SU-DHL-6 (cell line): Measurements from ENCODE around the gene MIEF1.
A peak's percentile ranks its signal among the peaks of the same experiment; 100 is the strongest.

Source experiments
- H2AFZ ChIP-seq: fragments of 200-600 bp; sonication (generic); 2 replicates; pipeline ENCODE4 v1.6.1; 2014; ENCODE audit warnings: low read depth, mild to moderate bottlenecking, moderate library complexity, mixed read lengths, antibody characterized with exemption, low read length; ENCODE audit not compliant: severe bottlenecking
- H3F3A ChIP-seq: fragments of 200-600 bp; shearing (Covaris generic); 2 replicates; pipeline ENCODE4 v1.6.0; 2016; ENCODE audit warnings: antibody characterized with exemption, mild to moderate bottlenecking; ENCODE audit not compliant: insufficient read depth
- H3K27ac ChIP-seq: fragments of 200-600 bp; sonication (generic); 2 replicates; pipeline ENCODE4 v1.5.1; 2016; ENCODE audit warnings: low read depth, mild to moderate bottlenecking, low read length, moderate library complexity, mixed read lengths
- H3K27me3 ChIP-seq: fragments of 200-600 bp; sonication (generic), shearing (Covaris generic); 2 replicates; pipeline ENCODE4 v1.6.0; 2014; ENCODE audit warnings: mild to moderate bottlenecking, low read length
- H3K36me3 ChIP-seq: fragments of 200-600 bp; sonication (generic); 2 replicates; pipeline ENCODE4 v1.6.1; 2014; ENCODE audit warnings: mild to moderate bottlenecking, low read length, mixed read lengths
- H3K4me2 ChIP-seq: fragments of 300-600, 200-600 bp; shearing (Covaris generic), sonication (generic); 2 replicates; pipeline ENCODE4 v1.6.0; 2014; ENCODE audit warnings: low read length, low read depth, mild to moderate bottlenecking; ENCODE audit not compliant: poor library complexity, severe bottlenecking
- H3K4me3 ChIP-seq: fragments of 200-600 bp; sonication (generic); 2 replicates; pipeline ENCODE4 v1.5.1; 2014; ENCODE audit warnings: antibody characterized with exemption, low read length, mild to moderate bottlenecking, mixed read lengths; ENCODE audit not compliant: insufficient read depth, poor library complexity, severe bottlenecking
- H3K79me2 ChIP-seq: fragments of 200-600 bp; sonication (generic); 2 replicates; pipeline ENCODE4 v1.6.1; 2014; ENCODE audit warnings: mild to moderate bottlenecking, low read length, moderate library complexity; ENCODE audit not compliant: insufficient read depth
- H3K9ac ChIP-seq: fragments of 200-600 bp; sonication (generic); 2 replicates; pipeline ENCODE4 v1.7.0; 2014; ENCODE audit warnings: mild to moderate bottlenecking, low read length
- H3K9me2 ChIP-seq: fragments of 200-600 bp; sonication (generic); replicated peaks from 2 replicates; pipeline ENCODE4 v1.6.1; 2014; ENCODE audit warnings: low read length; ENCODE audit not compliant: insufficient read depth
- H3K9me3 ChIP-seq: fragments of 200-600 bp; sonication (generic); 2 replicates; pipeline ENCODE4 v1.6.1; 2014; ENCODE audit warnings: low read length, mixed read lengths; ENCODE audit not compliant: insufficient read depth
- H4K20me1 ChIP-seq: fragments of 200-600 bp; sonication (generic); 2 replicates; pipeline ENCODE4 v1.6.1; 2014; ENCODE audit warnings: low read depth, mild to moderate bottlenecking, antibody characterized with exemption, low read length, moderate library complexity, mixed read lengths
- EZH2phosphoT487 ChIP-seq: fragments of 200-600 bp; sonication (generic), shearing (Covaris generic); conservative IDR thresholded peaks from 2 replicates; pipeline ENCODE4 v1.6.1; 2018; ENCODE audit warnings: mild to moderate bottlenecking, antibody characterized with exemption, low read length, moderate library complexity, mixed read lengths
- TF ChIP-seq, protein P1 (sequence below): fragments of 200-600 bp; sonication (generic); IDR thresholded peaks from one replicate; pipeline ENCODE4 v1.5.1; 2017; ENCODE audit warnings: antibody characterized with exemption, mild to moderate bottlenecking, low read length, moderate library complexity; ENCODE audit not compliant: insufficient read depth, poor library complexity, severe bottlenecking

MIEF1 gene

GRCh38 chr22:39515266-39516050, 13.4 kb downstream of the MIEF1 start:
- H3K27me3 ChIP-seq = no peaks in the 10 kb centered on the region
- peaks cover 13% of the 10 kb centered on the region; the same call in 1 of the 2 replicates for H3K36me3 ChIP-seq
- H3K9me2 ChIP-seq = no peaks in the 10 kb centered on the region
- no peak for TF ChIP-seq EZH2phosphoT487
- TF ChIP-seq, protein P1, sequence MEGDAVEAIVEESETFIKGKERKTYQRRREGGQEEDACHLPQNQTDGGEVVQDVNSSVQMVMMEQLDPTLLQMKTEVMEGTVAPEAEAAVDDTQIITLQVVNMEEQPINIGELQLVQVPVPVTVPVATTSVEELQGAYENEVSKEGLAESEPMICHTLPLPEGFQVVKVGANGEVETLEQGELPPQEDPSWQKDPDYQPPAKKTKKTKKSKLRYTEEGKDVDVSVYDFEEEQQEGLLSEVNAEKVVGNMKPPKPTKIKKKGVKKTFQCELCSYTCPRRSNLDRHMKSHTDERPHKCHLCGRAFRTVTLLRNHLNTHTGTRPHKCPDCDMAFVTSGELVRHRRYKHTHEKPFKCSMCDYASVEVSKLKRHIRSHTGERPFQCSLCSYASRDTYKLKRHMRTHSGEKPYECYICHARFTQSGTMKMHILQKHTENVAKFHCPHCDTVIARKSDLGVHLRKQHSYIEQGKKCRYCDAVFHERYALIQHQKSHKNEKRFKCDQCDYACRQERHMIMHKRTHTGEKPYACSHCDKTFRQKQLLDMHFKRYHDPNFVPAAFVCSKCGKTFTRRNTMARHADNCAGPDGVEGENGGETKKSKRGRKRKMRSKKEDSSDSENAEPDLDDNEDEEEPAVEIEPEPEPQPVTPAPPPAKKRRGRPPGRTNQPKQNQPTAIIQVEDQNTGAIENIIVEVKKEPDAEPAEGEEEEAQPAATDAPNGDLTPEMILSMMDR = no peak
- H4K20me1 ChIP-seq = no peaks in the 10 kb centered on the region; the same call in 1 of the 2 replicates
- no peak overlapping the region for H3K4me3 ChIP-seq
- H3F3A ChIP-seq = peaks cover 25% of the 10 kb centered on the region
- H3K9me3 ChIP-seq = no peaks in the 10 kb centered on the region
- H2AFZ ChIP-seq = no peak overlapping the region
- H3K79me2 ChIP-seq = peaks cover 30% of the 10 kb centered on the region
- no peak overlapping the region for H3K4me2 ChIP-seq
- no peak overlapping the region for H3K9ac ChIP-seq
- no peak overlapping the region for H3K27ac ChIP-seq

DNA sequence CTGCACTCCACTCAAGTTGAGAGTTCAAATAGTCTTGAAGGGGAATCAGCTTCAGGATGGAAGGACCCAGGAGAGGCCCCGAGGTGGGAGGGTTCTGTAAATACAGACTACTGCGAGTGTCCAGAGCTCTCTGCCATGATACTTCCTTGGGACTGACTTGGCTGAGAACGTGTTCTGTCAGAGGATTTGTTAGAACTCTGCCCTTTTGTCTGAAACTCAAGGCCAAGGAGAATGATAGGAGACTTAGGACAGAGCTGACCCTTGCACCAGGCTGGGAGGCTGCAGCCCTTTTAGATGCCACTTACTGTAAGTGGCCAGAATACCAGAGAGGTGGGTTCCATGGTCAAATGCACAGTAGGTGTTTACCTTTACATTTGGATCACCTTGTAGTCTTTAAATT, 15.4 kb downstream of the MIEF1 start:
- Histone ChIP-seq H4K20me1 (peaks cover 11% of the 10 kb centered on the region; the same call in 1 of the 2 replicates), H3K27ac (no peak overlapping the region), H3K9ac (no peak overlapping the region), H3K4me3 (no peak overlapping the region), H3K4me2 (no peak overlapping the region), H3K9me3 (no peaks in the 10 kb centered on the region), H3K27me3 (no peaks in the 10 kb centered on the region), H3K9me2 (no peaks in the 10 kb centered on the region), H3K79me2 (peaks cover 47% of the 10 kb centered on the region), H3K36me3 (peaks cover 25% of the 10 kb centered on the region), H2AFZ (no peak overlapping the region), H3F3A (peaks cover 44% of the 10 kb centered on the region)
- no peak for TF ChIP-seq EZH2phosphoT487
- TF ChIP-seq, protein P1 = no peak

GRCh38 chr22:39518144-39518786, 16.2 kb downstream of the MIEF1 start:
- peaks cover 11% of the 10 kb centered on the region; the same call in 1 of the 2 replicates for H4K20me1 ChIP-seq
- H3K79me2 ChIP-seq = peaks cover 51% of the 10 kb centered on the region
- peak overlapping the region; percentile 90; the same call in 1 of the 2 replicates for H3K27ac ChIP-seq
- H3K9ac ChIP-seq = peak overlapping the region; percentile 99
- no peaks in the 10 kb centered on the region for H3K9me3 ChIP-seq
- H3K4me2 ChIP-seq = peak overlapping the region; percentile 68
- no peaks in the 10 kb centered on the region for H3K9me2 ChIP-seq
- no peaks in the 10 kb centered on the region for H3K27me3 ChIP-seq
- H3K4me3 ChIP-seq = no peak overlapping the region
- H3K36me3 ChIP-seq = peaks cover 31% of the 10 kb centered on the region
- H3F3A ChIP-seq = peaks cover 52% of the 10 kb centered on the region
- H2AFZ ChIP-seq = no peak overlapping the region
- TF ChIP-seq, protein P1 = no peak
- TF ChIP-seq EZH2phosphoT487 = no peak
